Stomach smooth muscle (tissue), 2 donors: Measurements from ENCODE around the gene TRIM2.

Experiments used
- H3K27ac ChIP-seq: one replicate; pipeline ENCODE4 v1.7.0; 2013; ENCODE audit warnings: mild to moderate bottlenecking, low read length, inconsistent platforms
- H3K27me3 ChIP-seq, 2 donors: one replicate each; pipeline ENCODE4 v1.7.0; 2013; ENCODE audit warnings: low read length in 2 of 2; ENCODE audit not compliant: insufficient read depth in 2 of 2, control insufficient read depth in 1 of 2
- H3K36me3 ChIP-seq, 2 donors: one replicate each; pipeline ENCODE4 v1.7.0; 2013; ENCODE audit warnings: low read length in 2 of 2; ENCODE audit not compliant: control insufficient read depth in 2 of 2, insufficient read depth in 2 of 2
- H3K4me1 ChIP-seq: one replicate; pipeline ENCODE4 v1.7.0; 2013; ENCODE audit warnings: low read length; ENCODE audit not compliant: control insufficient read depth, insufficient read depth
- H3K4me3 ChIP-seq, 2 donors: one replicate each; pipeline ENCODE4 v1.7.0; 2013; ENCODE audit warnings: low read length in 2 of 2
- H3K9ac ChIP-seq, 2 donors: one replicate each; pipeline ENCODE4 v1.7.0; 2013; ENCODE audit warnings: low read length in 2 of 2, mild to moderate bottlenecking in 1 of 2
- H3K9me3 ChIP-seq, 2 donors: one replicate each; pipeline ENCODE4 v1.7.0; 2013; ENCODE audit warnings: low read length in 2 of 2; ENCODE audit not compliant: control insufficient read depth in 2 of 2
- donor health status: healthy.
- donor health status: Pancreatic carcinoma.

TRIM2 gene

GRCh38 chr4:153326513-153326912, 122.3 kb downstream of the TRIM2 start:
- no peak overlapping the region for H3K9ac ChIP-seq
- no peak overlapping the region for H3K27ac ChIP-seq
- H3K4me1 ChIP-seq, result no peaks in the 10 kb centered on the region
- H3K4me3 ChIP-seq, result no peak overlapping the region
- peaks cover 7 to 17% of the 10 kb centered on the region in 2 donors for H3K36me3 ChIP-seq
- no peaks in the 10 kb centered on the region for H3K27me3 ChIP-seq
- H3K9me3 ChIP-seq, result no peaks in the 10 kb centered on the region

- Histone ChIP-seq H3K4me3 (no peak overlapping the region), H3K36me3 (peaks cover 7 to 14% of the 10 kb centered on the region in 2 donors), H3K27me3 (no peaks in the 10 kb centered on the region), H3K9ac (no peak overlapping the region), H3K4me1 (no peaks in the 10 kb centered on the region), H3K9me3 (no peaks in the 10 kb centered on the region), H3K27ac (no peak overlapping the region)
These were observed 123.0 kb downstream of the TRIM2 start for GRCh38 chr4:153327247-153327646.

DNA sequence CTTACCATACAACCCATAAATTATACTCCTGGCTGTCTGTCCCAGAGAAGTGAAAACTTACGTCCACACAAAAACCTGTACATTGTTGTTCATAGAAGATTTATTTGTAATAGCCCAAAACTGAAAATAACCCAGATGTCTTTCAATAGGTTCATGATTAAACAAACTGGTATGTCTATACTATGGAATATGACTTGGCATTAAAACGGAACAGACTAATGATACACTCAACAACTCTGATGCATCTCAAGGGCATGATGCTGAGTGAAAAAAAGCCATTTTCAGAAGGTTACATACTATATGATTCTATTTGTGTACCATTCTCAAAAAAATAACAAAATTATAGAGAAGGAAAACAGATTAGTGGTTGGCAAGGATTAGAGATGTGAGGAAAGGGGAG, 128.7 kb downstream of the TRIM2 start:
- no peaks in the 10 kb centered on the region for H3K9me3 ChIP-seq
- no peak overlapping the region for H3K4me3 ChIP-seq
- no peak overlapping the region for H3K9ac ChIP-seq
- H3K4me1 ChIP-seq, result no peaks in the 10 kb centered on the region
- peaks cover 5 to 17% of the 10 kb centered on the region in 2 donors for H3K36me3 ChIP-seq
- no peak overlapping the region for H3K27ac ChIP-seq
- no peaks in the 10 kb centered on the region for H3K27me3 ChIP-seq

DNA sequence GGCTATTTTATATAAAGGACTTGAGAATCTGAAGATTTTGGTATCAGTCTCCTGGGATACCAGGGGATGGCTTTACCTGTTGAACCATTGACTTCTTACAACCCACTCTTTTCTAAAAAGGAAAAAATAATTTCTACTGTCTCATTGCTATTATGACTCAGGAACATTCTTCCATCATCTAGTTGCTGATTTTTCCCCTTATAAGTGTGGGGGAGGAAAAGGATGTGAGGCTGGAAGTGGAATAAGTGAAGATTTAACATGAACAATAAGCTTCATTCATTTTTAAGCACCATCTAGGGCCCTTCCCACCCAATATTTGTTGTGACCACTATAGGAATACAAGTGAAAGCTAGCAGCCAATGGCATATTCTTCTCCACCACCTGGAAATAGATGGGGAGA, 129.6 kb downstream of the TRIM2 start:
- Histone ChIP-seq H3K4me3 (no peak overlapping the region), H3K27ac (no peak overlapping the region), H3K4me1 (no peaks in the 10 kb centered on the region), H3K9ac (no peak overlapping the region), H3K27me3 (no peaks in the 10 kb centered on the region), H3K36me3 (peaks cover 5 to 17% of the 10 kb centered on the region in 2 donors), H3K9me3 (no peaks in the 10 kb centered on the region)

DNA sequence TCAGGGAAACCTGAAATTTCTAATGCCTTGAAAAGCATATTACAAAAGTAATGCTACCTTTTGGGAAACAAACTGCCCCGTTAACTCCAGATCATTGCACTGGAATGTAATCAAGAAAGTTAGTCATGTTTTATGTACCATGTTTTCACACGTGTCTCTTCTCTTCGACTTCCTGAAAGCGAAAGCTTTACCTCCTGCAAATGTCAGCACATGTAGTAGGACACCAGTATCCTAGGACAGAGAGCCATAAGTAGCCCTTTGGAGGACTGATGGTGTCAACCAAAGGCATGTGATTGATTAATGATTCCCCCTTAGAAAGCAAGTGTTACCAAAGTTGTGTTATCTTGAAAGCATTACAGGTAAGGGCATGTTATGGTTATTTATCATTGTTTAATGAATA, 131.4 kb downstream of the TRIM2 start:
- Histone ChIP-seq H3K9me3 (no peaks in the 10 kb centered on the region), H3K9ac (no peak overlapping the region), H3K27me3 (no peaks in the 10 kb centered on the region), H3K36me3 (peaks cover 5 to 17% of the 10 kb centered on the region in 2 donors), H3K4me3 (no peak overlapping the region), H3K4me1 (no peaks in the 10 kb centered on the region), H3K27ac (no peak overlapping the region)

GRCh38 chr4:153337686-153338085, 133.4 kb downstream of the TRIM2 start:
- no peak overlapping the region for H3K4me3 ChIP-seq
- H3K9ac ChIP-seq, result no peak overlapping the region
- no peaks in the 10 kb centered on the region for H3K9me3 ChIP-seq
- H3K27ac ChIP-seq, result no peak overlapping the region
- no peaks in the 10 kb centered on the region for H3K4me1 ChIP-seq
- H3K36me3 ChIP-seq, result peaks cover 2 to 17% of the 10 kb centered on the region in 2 donors
- no peaks in the 10 kb centered on the region for H3K27me3 ChIP-seq

- no peaks in the 10 kb centered on the region for H3K9me3 ChIP-seq
- H3K9ac ChIP-seq, result no peak overlapping the region
- H3K27me3 ChIP-seq, result no peaks in the 10 kb centered on the region
- H3K27ac ChIP-seq, result no peak overlapping the region
- peaks cover 13% of the 10 kb centered on the region for H3K4me1 ChIP-seq
- no peaks in the 10 kb centered on the region for H3K36me3 ChIP-seq
- H3K4me3 ChIP-seq, result no peak overlapping the region
These were observed 137.4 kb downstream of the TRIM2 start for GRCh38 chr4:153341575-153342090.

- Histone ChIP-seq H3K27ac (no peak overlapping the region), H3K4me1 (peaks cover 13% of the 10 kb centered on the region), H3K9me3 (no peaks in the 10 kb centered on the region), H3K4me3 (no peak overlapping the region), H3K36me3 (no peaks in the 10 kb centered on the region), H3K9ac (no peak overlapping the region), H3K27me3 (no peaks in the 10 kb centered on the region)
These were observed 138.7 kb downstream of the TRIM2 start for GRCh38 chr4:153342751-153343552.

GRCh38 chr4:153344131-153345011, 140.1 kb downstream of the TRIM2 start, which contains the start of gene MND1:
Gene MND1, plus strand, starts transcription at chr4:153344688. Its CDS starts 50 bp downstream, at chr4:153344738.
- Histone ChIP-seq H3K27ac (no peak within 1 kb of the TSS), H3K4me3 (peak within 1 kb of the TSS; percentile 84 to 88)

GRCh38 chr4:153345012-153345981, 141.1 kb downstream of the TRIM2 start:
- Histone ChIP-seq H3K4me1 (peaks cover 13% of the 10 kb centered on the region), H3K27me3 (no peaks in the 10 kb centered on the region), H3K36me3 (no peaks in the 10 kb centered on the region), H3K9ac (peak overlapping the region; percentile 51 to 62), H3K4me3 (peak overlapping the region; percentile 84 to 88), H3K27ac (no peak overlapping the region), H3K9me3 (no peaks in the 10 kb centered on the region)

More at GRCh38 chr4:153344131-153345011, 140.1 kb downstream of the TRIM2 start, which contains the start of gene MND1:
- Histone ChIP-seq H3K4me1 (peaks cover 13% of the 10 kb centered on the region), H3K27me3 (no peaks in the 10 kb centered on the region), H3K9me3 (no peaks in the 10 kb centered on the region), H3K9ac (peak within 1 kb of the TSS; percentile 62 to 72), H3K36me3 (no peaks in the 10 kb centered on the region)
